ENCODE measurements around the gene CNTNAP5.

The CNTNAP5 gene

DNA sequence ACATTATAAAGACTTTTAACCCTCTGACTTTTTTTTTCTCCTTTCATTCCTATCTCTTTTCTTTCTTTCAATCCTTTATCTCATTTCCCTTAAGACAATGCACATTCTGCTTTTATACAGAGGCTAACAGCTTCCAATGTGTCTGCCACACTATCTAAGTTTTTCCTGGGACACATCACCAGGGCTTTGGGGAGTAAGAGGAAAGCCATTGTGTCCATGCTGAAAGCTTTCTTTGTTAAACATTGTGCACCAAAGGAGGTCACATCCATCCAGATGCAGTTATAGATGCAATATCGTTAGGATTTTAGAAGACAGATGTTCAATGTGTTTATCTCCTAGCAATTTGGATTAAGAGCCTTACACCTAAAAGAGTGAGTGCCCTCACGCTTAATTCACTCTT lies 534.1 kb downstream of the CNTNAP5 start:
- H3K27ac Mint-ChIP-seq, result no peak overlapping the region
- H3K27me3 Mint-ChIP-seq, result no peaks in the 10 kb centered on the region
- no peaks in the 10 kb centered on the region for H3K4me1 Mint-ChIP-seq (ENCODE audit: low read depth)
- H3K9me3 Mint-ChIP-seq, result peaks cover 11% of the 10 kb centered on the region
- no peak overlapping the region for H3K4me3 Mint-ChIP-seq
- H3K36me3 Mint-ChIP-seq (ENCODE audit: low read depth), result no peaks in the 10 kb centered on the region
- DNase-seq, result no peak

DNA sequence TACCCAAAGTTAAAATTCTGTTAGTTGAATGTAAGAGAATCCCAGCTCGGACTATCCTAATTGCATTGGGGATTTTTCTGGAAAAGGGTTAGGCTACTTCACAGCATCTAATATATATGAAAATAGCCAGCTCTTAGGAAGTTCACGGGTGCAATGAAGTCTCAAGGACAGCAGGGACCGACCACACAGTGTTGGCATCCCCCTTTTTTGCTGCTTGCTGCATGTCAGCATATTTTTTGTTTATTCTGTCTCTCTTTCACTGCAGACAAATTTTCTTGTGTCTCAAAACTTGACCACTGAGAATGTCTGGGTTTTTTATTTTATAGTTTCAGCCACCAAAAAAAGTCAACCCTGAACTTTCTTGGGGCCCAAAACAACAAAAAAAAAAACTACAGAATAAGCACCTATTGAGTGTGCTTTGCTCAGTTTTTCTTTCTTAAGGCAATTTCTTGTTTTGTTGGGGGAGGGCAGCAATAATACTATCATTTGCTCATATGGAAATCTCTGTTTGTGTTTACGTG lies 535.6 kb downstream of the CNTNAP5 start:
- Mint-ChIP-seq H3K27me3 (no peaks in the 10 kb centered on the region), H3K4me1 (ENCODE audit: low read depth) (no peaks in the 10 kb centered on the region), H3K36me3 (ENCODE audit: low read depth) (no peaks in the 10 kb centered on the region)

DNA sequence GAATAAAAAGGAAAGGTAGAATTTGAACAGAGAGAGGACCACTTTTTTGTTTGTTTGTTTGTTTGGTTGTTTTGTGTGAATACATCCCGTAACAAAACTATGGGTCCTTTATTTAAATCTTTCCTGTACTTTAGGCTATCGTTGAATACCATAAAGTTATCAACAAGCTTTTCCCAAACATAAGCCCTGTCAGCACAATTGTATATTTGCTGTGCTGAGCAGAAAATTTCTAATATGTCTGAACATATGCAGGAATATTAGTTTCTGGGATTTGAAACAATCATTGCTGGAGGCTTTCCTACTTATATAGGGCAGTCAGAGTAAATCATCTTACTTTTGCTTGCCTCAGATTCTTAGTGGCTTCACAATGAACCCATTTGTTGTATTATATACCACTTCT lies 536.4 kb downstream of the CNTNAP5 start:
- Mint-ChIP-seq H3K36me3 (ENCODE audit: low read depth) (no peaks in the 10 kb centered on the region), H3K9me3 (peaks cover 9% of the 10 kb centered on the region), H3K27me3 (no peaks in the 10 kb centered on the region), H3K27ac (no peak overlapping the region), H3K4me3 (no peak overlapping the region), H3K4me1 (ENCODE audit: low read depth) (no peaks in the 10 kb centered on the region)
- DNase-seq, result no peak

More for the DNA sequence above, 535.6 kb downstream of the CNTNAP5 start:
- no peak for DNase-seq
- no peak overlapping the region for H3K4me3 Mint-ChIP-seq
- H3K9me3 Mint-ChIP-seq, result peaks cover 11% of the 10 kb centered on the region
- no peak overlapping the region for H3K27ac Mint-ChIP-seq

DNA sequence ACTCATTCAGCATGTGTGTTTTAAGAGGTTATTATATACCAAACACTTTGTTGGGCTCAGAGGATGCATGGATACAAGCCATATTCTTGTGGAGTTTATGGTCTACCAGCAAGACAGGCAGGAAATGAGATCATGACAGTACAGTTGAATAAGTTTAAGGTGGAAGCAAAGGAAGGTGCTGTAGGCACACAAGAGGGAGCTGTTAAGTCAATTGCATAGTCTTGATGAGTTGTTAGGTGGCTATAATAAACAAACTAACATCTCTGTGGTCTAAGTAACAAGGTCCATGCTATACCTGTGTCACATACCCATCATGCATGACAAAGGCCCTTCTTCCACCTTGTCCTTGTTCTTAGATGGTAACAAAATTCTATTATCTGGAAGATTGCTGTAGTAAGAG lies 538.3 kb downstream of the CNTNAP5 start:
- Mint-ChIP-seq H3K4me3 (no peak overlapping the region), H3K36me3 (ENCODE audit: low read depth) (no peaks in the 10 kb centered on the region), H3K9me3 (peaks cover 5% of the 10 kb centered on the region), H3K27me3 (no peaks in the 10 kb centered on the region), H3K4me1 (ENCODE audit: low read depth) (no peaks in the 10 kb centered on the region), H3K27ac (no peak overlapping the region)
- no peak for DNase-seq

DNA sequence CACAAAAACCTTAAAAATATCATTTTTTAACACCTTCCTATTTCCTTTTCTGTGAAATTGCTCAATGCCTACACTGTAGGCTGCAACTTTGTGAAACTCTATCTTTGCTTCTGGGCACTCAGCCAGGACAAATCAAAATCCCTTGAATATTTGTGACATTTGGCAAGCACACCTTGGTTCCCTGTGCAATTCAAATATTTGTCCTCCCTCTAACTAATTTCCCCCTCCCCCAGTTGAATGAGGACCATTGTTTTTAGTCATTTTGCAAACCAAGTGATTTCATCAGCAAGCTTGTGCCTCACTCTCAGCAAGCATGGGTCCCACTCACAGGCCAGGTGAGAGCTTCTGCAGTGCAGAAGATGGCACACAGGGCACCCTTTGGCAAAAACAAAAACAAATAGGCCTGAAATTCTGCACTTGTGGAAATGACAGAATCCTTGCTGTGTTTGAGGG lies 541.5 kb downstream of the CNTNAP5 start:
- H3K4me3 Mint-ChIP-seq, result no peak overlapping the region

DNA sequence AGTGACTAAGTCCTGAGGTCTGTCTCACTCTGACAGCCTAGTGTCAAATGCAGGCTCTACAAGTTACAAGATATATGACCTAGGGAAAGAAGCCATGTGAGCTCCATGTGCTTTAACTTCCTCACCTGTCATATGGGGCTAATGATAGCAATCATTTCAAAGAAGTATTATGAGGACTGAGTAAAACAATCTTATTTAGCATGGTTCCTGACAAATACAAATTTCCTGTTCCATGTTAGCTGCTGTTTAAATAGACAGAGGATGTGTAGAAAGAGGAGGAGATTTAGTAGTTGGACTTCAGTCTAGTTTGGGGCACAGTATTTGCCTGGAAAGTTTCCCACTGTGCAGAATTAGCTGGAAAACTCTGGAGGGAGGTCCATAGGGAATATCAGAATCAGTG lies 545.8 kb downstream of the CNTNAP5 start:
- H3K4me1 Mint-ChIP-seq (ENCODE audit: low read depth), result no peaks in the 10 kb centered on the region
- DNase-seq, result no peak
- H3K27ac Mint-ChIP-seq, result no peak overlapping the region
- no peaks in the 10 kb centered on the region for H3K36me3 Mint-ChIP-seq (ENCODE audit: low read depth)
- no peaks in the 10 kb centered on the region for H3K27me3 Mint-ChIP-seq
- peaks cover 4% of the 10 kb centered on the region for H3K9me3 Mint-ChIP-seq
- no peak overlapping the region for H3K4me3 Mint-ChIP-seq

More for the DNA sequence above, 541.5 kb downstream of the CNTNAP5 start:
- DNase-seq, result no peak
- Mint-ChIP-seq H3K36me3 (ENCODE audit: low read depth) (no peaks in the 10 kb centered on the region), H3K27me3 (no peaks in the 10 kb centered on the region), H3K27ac (no peak overlapping the region), H3K4me1 (ENCODE audit: low read depth) (no peaks in the 10 kb centered on the region), H3K9me3 (peaks cover 8% of the 10 kb centered on the region)

DNA sequence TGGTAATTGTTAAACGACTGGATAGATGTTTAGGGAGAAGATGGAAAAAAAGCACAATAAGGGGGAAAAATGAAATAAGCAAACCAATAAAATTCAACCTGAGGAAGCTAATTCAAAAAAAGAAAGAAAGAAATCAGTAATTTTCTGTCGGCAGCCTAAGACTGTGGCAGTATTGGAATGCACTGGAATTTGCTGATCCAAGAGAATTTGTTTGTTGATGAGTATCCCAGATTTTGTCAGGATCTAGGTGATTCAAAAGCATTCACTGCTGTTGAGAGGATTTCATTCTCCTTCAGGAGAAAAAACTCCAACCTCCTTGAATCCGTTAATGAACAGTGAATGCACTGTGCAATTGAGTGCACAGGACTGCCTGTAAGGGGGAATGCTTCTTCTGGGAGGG lies 546.7 kb downstream of the CNTNAP5 start:
- H3K27ac Mint-ChIP-seq, result no peak overlapping the region
- no peak overlapping the region for H3K4me3 Mint-ChIP-seq
- H3K4me1 Mint-ChIP-seq (ENCODE audit: low read depth), result no peaks in the 10 kb centered on the region
- no peaks in the 10 kb centered on the region for H3K27me3 Mint-ChIP-seq
- peaks cover 7% of the 10 kb centered on the region for H3K9me3 Mint-ChIP-seq
- DNase-seq, result no peak
- H3K36me3 Mint-ChIP-seq (ENCODE audit: low read depth), result no peaks in the 10 kb centered on the region

DNA sequence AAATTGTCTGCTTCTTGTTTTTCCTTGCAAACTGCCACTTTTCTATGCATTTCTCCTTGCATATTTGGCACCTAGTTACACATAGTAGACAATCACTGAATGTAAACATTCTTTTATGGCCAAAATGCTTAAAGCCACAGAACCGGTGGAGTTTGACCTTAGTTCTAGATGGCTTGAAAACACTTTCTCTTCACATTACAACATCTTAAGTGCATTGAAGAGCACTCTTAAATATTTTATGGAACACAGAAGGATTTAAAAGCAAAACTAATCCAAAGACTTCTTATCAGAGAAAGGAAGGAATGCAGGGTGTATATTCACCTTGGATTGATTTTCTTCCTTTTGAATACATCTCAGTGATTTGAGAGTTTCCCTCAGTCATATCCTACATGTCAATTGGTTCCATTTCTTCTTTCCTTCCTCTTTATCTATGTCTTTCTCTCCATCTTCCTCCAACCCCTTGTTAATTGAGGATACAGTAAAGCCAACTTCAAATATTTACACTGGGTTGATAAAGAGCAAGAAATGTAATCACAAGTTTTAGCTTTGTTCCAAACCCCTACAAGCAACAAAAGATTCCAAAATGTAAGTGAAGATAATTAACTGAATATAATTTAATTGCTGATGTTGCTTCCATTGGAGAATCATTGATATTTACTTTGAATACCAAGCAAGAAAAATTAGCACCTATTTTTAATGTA lies 548.0 kb downstream of the CNTNAP5 start:
- Mint-ChIP-seq H3K9me3 (peaks cover 9% of the 10 kb centered on the region), H3K4me1 (ENCODE audit: low read depth) (no peaks in the 10 kb centered on the region), H3K36me3 (ENCODE audit: low read depth) (no peaks in the 10 kb centered on the region), H3K4me3 (no peak overlapping the region), H3K27me3 (no peaks in the 10 kb centered on the region), H3K27ac (no peak overlapping the region)
- no peak for DNase-seq

DNA sequence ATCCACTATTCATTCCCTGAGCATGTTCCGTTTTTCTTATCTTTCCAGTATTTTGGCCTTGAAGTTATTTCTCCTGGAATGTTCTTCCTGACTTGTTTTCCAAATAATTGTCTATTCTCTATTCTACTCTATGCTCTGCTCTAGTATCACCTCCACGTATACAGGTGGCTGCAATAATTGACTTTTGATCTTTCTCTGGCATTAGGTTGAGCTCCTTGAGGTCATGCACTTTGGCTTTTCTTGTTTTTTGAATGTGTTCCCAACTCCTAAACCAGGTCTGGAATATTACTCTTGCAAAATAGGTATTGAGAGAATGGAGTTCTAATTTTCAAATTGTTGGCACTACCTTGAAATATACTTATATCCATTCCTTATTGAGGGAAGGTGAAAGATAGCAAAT lies 550.4 kb downstream of the CNTNAP5 start:
- Mint-ChIP-seq H3K27ac (no peak overlapping the region), H3K4me3 (no peak overlapping the region), H3K27me3 (no peaks in the 10 kb centered on the region), H3K36me3 (ENCODE audit: low read depth) (no peaks in the 10 kb centered on the region), H3K9me3 (peaks cover 11% of the 10 kb centered on the region), H3K4me1 (ENCODE audit: low read depth) (no peaks in the 10 kb centered on the region)
- no peak for DNase-seq

DNA sequence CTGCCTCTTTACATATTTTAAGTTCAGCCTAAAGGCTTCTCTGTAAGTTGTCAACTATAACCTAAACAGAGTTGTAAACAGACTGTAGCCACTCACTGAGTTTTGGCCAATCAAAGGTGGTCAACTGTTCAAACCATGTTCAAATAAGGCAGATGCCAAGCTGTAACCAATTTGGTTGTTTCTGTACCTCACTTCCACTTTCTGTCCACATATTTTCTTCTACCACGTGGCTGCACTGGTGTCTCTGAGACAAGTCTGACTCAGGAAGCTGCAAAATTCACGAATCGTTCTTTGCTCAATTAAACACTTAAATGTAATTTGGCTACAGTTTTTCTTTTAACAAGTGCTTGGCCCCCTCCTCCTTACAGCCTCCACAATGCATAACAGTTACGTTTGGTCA lies 555.2 kb downstream of the CNTNAP5 start:
- Mint-ChIP-seq H3K27ac (no peak overlapping the region), H3K27me3 (no peaks in the 10 kb centered on the region), H3K4me3 (no peak overlapping the region), H3K9me3 (peaks cover 12% of the 10 kb centered on the region), H3K4me1 (ENCODE audit: low read depth) (no peaks in the 10 kb centered on the region), H3K36me3 (ENCODE audit: low read depth) (no peaks in the 10 kb centered on the region)
- no peak for DNase-seq

DNA sequence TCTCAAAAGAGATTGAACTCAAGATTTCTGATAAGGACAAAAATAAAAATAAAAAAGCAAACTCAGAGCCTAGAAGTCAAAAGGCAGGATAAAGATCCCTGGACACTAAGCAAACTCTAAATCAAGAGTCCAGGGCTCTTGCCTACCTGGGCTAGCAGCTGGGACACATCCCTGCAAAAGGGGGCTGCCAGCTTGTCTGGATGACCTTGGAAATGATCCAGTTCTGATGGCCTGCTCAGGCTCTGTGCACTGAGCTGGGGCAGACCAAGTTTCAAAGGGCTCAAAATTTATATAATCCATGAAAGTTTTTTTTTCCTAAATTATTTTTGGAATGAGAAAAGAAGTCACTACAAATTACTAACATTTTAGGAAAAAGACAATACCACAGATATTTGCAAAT lies 557.3 kb downstream of the CNTNAP5 start:
- H3K27me3 Mint-ChIP-seq, result no peaks in the 10 kb centered on the region

DNA sequence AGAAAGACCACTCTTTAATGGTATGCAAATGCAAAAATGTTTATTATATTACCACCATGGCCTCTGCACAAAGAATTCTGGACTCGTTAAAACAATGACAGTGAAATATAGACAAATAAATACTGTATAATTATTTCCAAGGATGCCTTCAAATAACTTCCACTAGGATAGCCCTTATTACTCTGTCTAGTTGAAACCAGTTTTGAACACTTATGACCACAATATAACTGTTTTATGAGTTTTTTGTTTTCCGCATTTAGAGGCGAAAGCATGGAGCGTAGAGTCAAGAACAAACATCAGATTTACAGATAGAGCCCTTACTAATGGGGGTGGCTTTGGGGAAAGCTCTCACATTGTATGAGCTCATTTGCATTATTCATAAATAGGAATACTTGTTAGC lies 559.5 kb downstream of the CNTNAP5 start:
- H3K4me1 Mint-ChIP-seq (ENCODE audit: low read depth), result no peaks in the 10 kb centered on the region
- no peaks in the 10 kb centered on the region for H3K36me3 Mint-ChIP-seq (ENCODE audit: low read depth)
- no peak overlapping the region for H3K4me3 Mint-ChIP-seq
- peaks cover 11% of the 10 kb centered on the region for H3K9me3 Mint-ChIP-seq
- H3K27me3 Mint-ChIP-seq, result no peaks in the 10 kb centered on the region
- H3K27ac Mint-ChIP-seq, result no peak overlapping the region
- DNase-seq, result no peak

More for the DNA sequence above, 557.3 kb downstream of the CNTNAP5 start:
- DNase-seq, result no peak
- Mint-ChIP-seq H3K4me1 (ENCODE audit: low read depth) (no peaks in the 10 kb centered on the region), H3K27ac (no peak overlapping the region), H3K9me3 (peaks cover 9% of the 10 kb centered on the region), H3K36me3 (ENCODE audit: low read depth) (no peaks in the 10 kb centered on the region), H3K4me3 (no peak overlapping the region)

DNA sequence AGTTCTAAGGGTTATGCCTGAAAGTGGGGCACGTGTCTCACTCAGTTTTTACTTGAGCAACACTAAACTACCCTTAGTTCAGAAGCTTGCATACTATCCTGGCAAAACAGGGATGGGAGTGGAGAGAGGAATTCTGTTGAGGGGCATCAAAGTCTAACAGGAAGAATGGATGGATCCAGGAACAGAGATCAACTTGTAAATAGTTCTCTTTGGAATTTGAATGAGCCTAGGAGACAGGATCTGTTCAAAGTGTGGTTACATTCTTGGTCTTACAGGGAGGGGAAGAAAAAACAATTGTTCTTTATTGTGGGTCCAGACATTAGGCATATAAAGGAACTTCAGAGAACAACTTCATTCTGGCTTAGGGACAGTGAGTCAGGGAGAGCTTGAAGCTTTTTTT lies 560.2 kb downstream of the CNTNAP5 start:
- Mint-ChIP-seq H3K9me3 (peaks cover 13% of the 10 kb centered on the region), H3K27ac (no peak overlapping the region), H3K4me1 (ENCODE audit: low read depth) (no peaks in the 10 kb centered on the region), H3K4me3 (no peak overlapping the region), H3K27me3 (no peaks in the 10 kb centered on the region), H3K36me3 (ENCODE audit: low read depth) (no peaks in the 10 kb centered on the region)
- DNase-seq, result no peak

DNA sequence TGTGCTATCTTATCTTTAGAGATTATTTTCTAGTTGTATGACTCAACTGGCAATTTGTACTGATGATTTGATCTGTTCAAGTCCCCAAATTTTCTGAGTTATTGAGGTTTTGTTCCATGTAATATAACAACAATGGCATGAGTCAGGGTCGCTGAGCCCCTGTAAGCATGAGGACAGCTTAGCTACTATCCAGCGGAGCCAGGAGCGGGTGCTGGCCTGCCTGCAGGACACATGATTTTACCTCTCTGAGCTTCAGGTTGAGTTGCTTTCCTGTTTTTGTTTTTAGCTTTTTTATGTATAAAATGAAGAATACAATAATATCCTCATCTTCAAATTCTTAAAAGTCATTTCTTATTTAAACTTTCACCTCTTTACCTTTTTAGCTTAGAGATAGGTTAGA lies 561.1 kb downstream of the CNTNAP5 start:
- no peaks in the 10 kb centered on the region for H3K4me1 Mint-ChIP-seq (ENCODE audit: low read depth)
- no peaks in the 10 kb centered on the region for H3K27me3 Mint-ChIP-seq
- no peak overlapping the region for H3K4me3 Mint-ChIP-seq
- H3K27ac Mint-ChIP-seq, result no peak overlapping the region
- DNase-seq, result no peak
- peaks cover 9% of the 10 kb centered on the region for H3K9me3 Mint-ChIP-seq
- no peaks in the 10 kb centered on the region for H3K36me3 Mint-ChIP-seq (ENCODE audit: low read depth)

DNA sequence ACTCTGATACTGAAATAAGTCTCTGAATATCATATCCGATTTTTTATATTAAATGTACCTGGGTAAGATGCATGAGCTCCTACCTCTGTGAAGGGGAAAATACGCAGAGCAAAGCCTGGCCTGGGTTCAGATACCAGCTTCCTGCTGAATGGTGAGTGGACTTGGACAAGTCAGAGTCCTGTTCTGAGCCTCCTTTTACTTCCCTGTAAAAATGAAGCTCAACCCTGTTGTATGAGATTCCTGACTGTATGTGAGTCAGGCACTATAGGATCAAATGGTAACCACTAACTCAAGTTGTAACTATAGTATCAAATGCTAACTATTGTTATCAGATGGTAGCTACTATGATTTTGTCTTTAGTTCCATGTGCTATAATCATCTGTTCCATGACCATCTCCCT lies 561.7 kb downstream of the CNTNAP5 start:
- Mint-ChIP-seq H3K9me3 (peaks cover 9% of the 10 kb centered on the region), H3K4me3 (no peak overlapping the region), H3K4me1 (ENCODE audit: low read depth) (no peaks in the 10 kb centered on the region), H3K27ac (no peak overlapping the region), H3K27me3 (no peaks in the 10 kb centered on the region), H3K36me3 (ENCODE audit: low read depth) (no peaks in the 10 kb centered on the region)
- no peak for DNase-seq

DNA sequence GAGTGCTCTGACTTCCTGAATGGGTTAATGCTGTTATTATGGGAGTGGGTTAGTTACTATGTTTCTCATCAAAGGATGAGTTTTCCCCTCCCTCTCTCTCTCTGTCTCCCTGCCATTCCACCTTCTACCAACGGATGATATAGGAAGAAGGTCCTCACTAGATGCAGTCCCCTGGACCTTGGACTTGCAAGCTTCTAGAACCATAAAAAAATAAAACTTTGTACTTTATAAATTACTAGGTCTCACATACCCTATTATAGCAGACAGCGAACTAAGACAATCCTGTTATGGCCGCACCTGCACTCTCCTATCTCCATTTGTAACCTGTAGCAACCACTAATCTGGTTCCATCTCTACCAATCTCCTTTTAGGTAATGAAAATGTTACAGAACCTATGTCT lies 564.9 kb downstream of the CNTNAP5 start:
- no peaks in the 10 kb centered on the region for H3K36me3 Mint-ChIP-seq (ENCODE audit: low read depth)
- no peak overlapping the region for H3K27ac Mint-ChIP-seq
- H3K9me3 Mint-ChIP-seq, result peaks cover 9% of the 10 kb centered on the region
- no peak overlapping the region for H3K4me3 Mint-ChIP-seq
- no peaks in the 10 kb centered on the region for H3K4me1 Mint-ChIP-seq (ENCODE audit: low read depth)
- no peak for DNase-seq
- no peaks in the 10 kb centered on the region for H3K27me3 Mint-ChIP-seq
